ENCODE data around the gene CCDC200.
"Not testable (repeated sequence)": the region's sequence is repeated elsewhere in the genome, so short reads cannot be mapped to it uniquely, and the experiment has no call there.

- TF ChIP-seq HDGF (IDR thresholded peaks at IDR 0.05; ENCODE audit: borderline replicate concordance); BHLHE40 (IDR thresholded peaks at IDR 0.05; ENCODE audit: borderline replicate concordance); SUZ12 (IDR thresholded peaks at IDR 0.05); ZNF384 (IDR thresholded peaks at IDR 0.05); NFRKB (IDR thresholded peaks at IDR 0.05); SP1 (IDR thresholded peaks at IDR 0.05); ELF4 (IDR thresholded peaks at IDR 0.05); FOXM1 (IDR thresholded peaks at IDR 0.05; ENCODE audit: borderline replicate concordance); TARDBP (IDR thresholded peaks at IDR 0.05); ARNT (IDR thresholded peaks at IDR 0.05); FOXK2 (IDR thresholded peaks at IDR 0.05); PKNOX1 (IDR thresholded peaks at IDR 0.05); FOXA1 (IDR thresholded peaks at IDR 0.05): not testable (repeated sequence)
Measured at GRCh38 chr17:43203013-43203412, 25.4 kb downstream of the CCDC200 start.
